ENCODE results near the gene SLC5A2.
"Not testable (repeated sequence)": the region's sequence is repeated elsewhere in the genome, so short reads cannot be mapped to it uniquely, and the experiment has no call there.

SLC5A2 gene

DNA sequence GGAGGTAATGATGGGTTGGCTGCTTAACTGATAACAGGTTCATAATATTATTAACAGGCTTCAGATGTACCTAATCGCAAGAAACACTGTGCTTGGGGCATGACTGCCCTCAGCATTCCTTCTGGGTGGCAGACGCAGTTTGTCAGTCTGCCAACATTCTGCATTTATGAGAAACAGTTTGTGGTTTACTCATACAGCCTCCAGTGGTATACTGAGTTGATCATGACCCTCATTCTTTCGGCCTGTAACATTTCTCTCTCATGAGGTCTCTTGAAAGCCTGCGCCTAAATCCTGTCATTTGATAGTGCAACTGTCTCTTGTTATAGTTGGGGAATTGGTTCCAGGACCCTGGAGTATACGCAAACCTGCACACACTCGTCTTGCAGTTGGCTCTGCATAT, 30.2 kb downstream of the SLC5A2 start:
- Histone ChIP-seq H3K27ac (ENCODE audit: insufficient read depth, low read depth, low read length, poor library complexity, severe bottlenecking) (no peak overlapping the region), H3K27me3 (ENCODE audit: control insufficient read depth, insufficient read depth, low read length, poor library complexity, severe bottlenecking) (no peaks in the 10 kb centered on the region), H3K4me1 (ENCODE audit: control insufficient read depth, insufficient read depth, low read length) (no peaks in the 10 kb centered on the region), H3K9me3 (ENCODE audit: control insufficient read depth, low read length) (no peaks in the 10 kb centered on the region), H3K36me3 (ENCODE audit: control insufficient read depth, insufficient read depth, low read length) (no peaks in the 10 kb centered on the region), H3K4me3 (ENCODE audit: insufficient read depth, low read depth, low read length) (no peak overlapping the region)
- 58 to 61% methylated on average over 6 of the region's 6 CpGs for WGBS, 2 experiments

- no peak overlapping the region for H3K4me3 ChIP-seq (ENCODE audit: insufficient read depth, low read depth, low read length)
- H3K27ac ChIP-seq (ENCODE audit: insufficient read depth, low read depth, low read length, poor library complexity, severe bottlenecking) = no peak overlapping the region
- H3K4me1 ChIP-seq (ENCODE audit: control insufficient read depth, insufficient read depth, low read length) = no peaks in the 10 kb centered on the region
- H3K27me3 ChIP-seq (ENCODE audit: control insufficient read depth, insufficient read depth, low read length, poor library complexity, severe bottlenecking) = no peaks in the 10 kb centered on the region
- no peaks in the 10 kb centered on the region for H3K36me3 ChIP-seq (ENCODE audit: control insufficient read depth, insufficient read depth, low read length)
- no peaks in the 10 kb centered on the region for H3K9me3 ChIP-seq (ENCODE audit: control insufficient read depth, low read length)
Measured at GRCh38 chr16:31513884-31514283, 31.0 kb downstream of the SLC5A2 start.

- no peaks in the 10 kb centered on the region for H3K9me3 ChIP-seq (ENCODE audit: control insufficient read depth, low read length)
- H3K27me3 ChIP-seq (ENCODE audit: control insufficient read depth, insufficient read depth, low read length, poor library complexity, severe bottlenecking) = no peaks in the 10 kb centered on the region
- no peak overlapping the region for H3K27ac ChIP-seq (ENCODE audit: insufficient read depth, low read depth, low read length, poor library complexity, severe bottlenecking)
- no peaks in the 10 kb centered on the region for H3K36me3 ChIP-seq (ENCODE audit: control insufficient read depth, insufficient read depth, low read length)
- H3K4me3 ChIP-seq (ENCODE audit: insufficient read depth, low read depth, low read length) = no peak overlapping the region
- 79 to 91% methylated on average over 2 to 3 of the region's 4 CpGs for WGBS, 2 experiments
- H3K4me1 ChIP-seq (ENCODE audit: control insufficient read depth, insufficient read depth, low read length) = no peaks in the 10 kb centered on the region
Measured at GRCh38 chr16:31517800-31518402, 35.0 kb downstream of the SLC5A2 start.

DNA sequence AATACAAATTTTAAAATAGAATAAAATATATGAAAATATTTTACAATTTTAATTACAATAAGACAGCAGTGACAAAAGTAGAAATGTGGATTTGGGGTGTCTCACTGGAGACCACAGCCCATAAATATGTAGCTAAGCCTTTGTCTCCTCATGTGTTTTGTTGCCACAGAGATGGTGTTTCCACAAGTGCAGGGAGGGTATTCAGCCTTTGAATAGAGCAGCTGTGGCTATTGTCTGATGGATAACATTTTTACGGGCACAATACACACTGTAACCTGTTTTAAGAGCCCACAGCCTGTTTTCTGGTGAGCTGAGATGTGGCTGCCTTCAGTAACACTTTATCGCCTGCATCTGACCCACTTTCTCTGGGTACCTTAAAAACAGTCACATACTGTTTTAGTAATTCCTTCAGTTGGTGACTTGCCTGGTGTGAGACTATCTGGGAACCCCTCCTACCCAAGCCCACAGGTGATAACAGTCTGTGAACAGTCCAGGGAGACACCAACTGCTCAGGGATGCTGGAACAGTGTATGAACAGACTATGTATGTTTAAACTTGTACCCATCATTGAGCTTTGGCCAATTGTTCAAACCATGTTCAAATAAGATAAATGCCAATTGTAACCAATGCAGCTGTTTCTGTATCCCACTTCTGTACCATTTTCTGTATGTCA, 37.0 kb downstream of the SLC5A2 start:
- H3K36me3 ChIP-seq (ENCODE audit: control insufficient read depth, insufficient read depth, low read length) = no peaks in the 10 kb centered on the region
- no peaks in the 10 kb centered on the region for H3K27me3 ChIP-seq (ENCODE audit: control insufficient read depth, insufficient read depth, low read length, poor library complexity, severe bottlenecking)
- H3K9me3 ChIP-seq (ENCODE audit: control insufficient read depth, low read length) = no peaks in the 10 kb centered on the region
- no peaks in the 10 kb centered on the region for H3K4me1 ChIP-seq (ENCODE audit: control insufficient read depth, insufficient read depth, low read length)
- WGBS, 2 experiments = 76 to 81% methylated on average over 2 of the region's 2 CpGs
- H3K4me3 ChIP-seq (ENCODE audit: insufficient read depth, low read depth, low read length) = no peak overlapping the region
- H3K27ac ChIP-seq (ENCODE audit: insufficient read depth, low read depth, low read length, poor library complexity, severe bottlenecking) = no peak overlapping the region

- Histone ChIP-seq H3K36me3 (ENCODE audit: control insufficient read depth, insufficient read depth, low read length) (no peaks in the 10 kb centered on the region), H3K9me3 (ENCODE audit: control insufficient read depth, low read length) (no peaks in the 10 kb centered on the region), H3K27me3 (ENCODE audit: control insufficient read depth, insufficient read depth, low read length, poor library complexity, severe bottlenecking) (no peaks in the 10 kb centered on the region), H3K4me1 (ENCODE audit: control insufficient read depth, insufficient read depth, low read length) (no peaks in the 10 kb centered on the region), H3K27ac (ENCODE audit: insufficient read depth, low read depth, low read length, poor library complexity, severe bottlenecking) (no peak overlapping the region), H3K4me3 (ENCODE audit: insufficient read depth, low read depth, low read length) (no peak overlapping the region)
- 47 to 59% methylated on average over 2 to 3 of the region's 3 CpGs for WGBS, 2 experiments
Measured at GRCh38 chr16:31521368-31521767, 38.4 kb downstream of the SLC5A2 start.

DNA sequence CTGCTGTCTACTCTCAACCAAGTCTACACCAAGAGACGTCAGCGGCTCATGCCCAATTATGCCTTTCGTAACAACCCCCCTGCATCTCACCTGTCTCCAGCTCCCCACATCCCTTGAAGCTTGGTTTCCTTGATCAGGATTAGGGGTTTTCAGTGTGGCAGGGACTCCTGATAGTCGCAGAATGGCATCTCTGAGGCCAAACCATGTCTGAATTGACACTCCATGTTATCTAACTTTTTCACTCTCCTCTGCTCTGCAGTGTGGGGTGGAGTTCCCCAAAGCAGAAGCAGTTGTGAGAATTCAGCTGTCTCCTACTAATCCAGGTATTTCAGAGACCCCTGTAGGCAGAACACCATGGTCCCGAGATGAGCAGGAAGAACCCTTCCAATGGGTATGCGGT, 39.1 kb downstream of the SLC5A2 start:
- Histone ChIP-seq H3K9me3 (ENCODE audit: control insufficient read depth, low read length) (no peaks in the 10 kb centered on the region), H3K4me1 (ENCODE audit: control insufficient read depth, insufficient read depth, low read length) (no peaks in the 10 kb centered on the region), H3K27ac (ENCODE audit: insufficient read depth, low read depth, low read length, poor library complexity, severe bottlenecking) (no peak overlapping the region), H3K36me3 (ENCODE audit: control insufficient read depth, insufficient read depth, low read length) (no peaks in the 10 kb centered on the region), H3K27me3 (ENCODE audit: control insufficient read depth, insufficient read depth, low read length, poor library complexity, severe bottlenecking) (no peaks in the 10 kb centered on the region), H3K4me3 (ENCODE audit: insufficient read depth, low read depth, low read length) (no peak overlapping the region)
- WGBS, 2 experiments = 91 to 93% methylated on average over 6 of the region's 6 CpGs

DNA sequence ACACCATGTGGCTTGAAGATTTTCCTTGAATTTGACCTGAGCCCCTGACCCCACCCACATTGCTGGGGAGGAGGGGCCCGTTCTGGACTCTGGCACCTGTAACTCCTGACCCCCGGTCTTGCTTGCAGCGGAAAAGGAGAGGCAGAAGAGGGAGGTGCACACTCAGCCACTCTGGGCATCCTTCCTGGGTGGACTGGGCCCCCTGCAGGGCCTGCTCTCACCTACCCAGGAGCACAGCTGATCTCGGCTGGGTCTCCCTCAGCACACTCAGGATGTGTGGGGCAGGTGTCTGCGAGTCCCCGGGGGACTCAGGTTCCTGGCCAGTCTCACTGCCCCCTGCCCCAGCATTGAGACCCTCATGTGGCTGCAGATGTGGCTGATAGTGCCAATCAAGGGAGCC, 40.8 kb downstream of the SLC5A2 start:
- H3K27me3 ChIP-seq (ENCODE audit: control insufficient read depth, insufficient read depth, low read length, poor library complexity, severe bottlenecking) = peaks cover 13% of the 10 kb centered on the region
- H3K4me3 ChIP-seq (ENCODE audit: insufficient read depth, low read depth, low read length); H3K27ac ChIP-seq (ENCODE audit: insufficient read depth, low read depth, low read length, poor library complexity, severe bottlenecking); H3K36me3 ChIP-seq (ENCODE audit: control insufficient read depth, insufficient read depth, low read length); H3K9me3 ChIP-seq (ENCODE audit: control insufficient read depth, low read length); H3K4me1 ChIP-seq (ENCODE audit: control insufficient read depth, insufficient read depth, low read length): not testable (repeated sequence)
- WGBS, 2 experiments = 75 to 80% methylated on average over 1 of the region's 6 CpGs

GRCh38 chr16:31525113-31525512, 42.2 kb downstream of the SLC5A2 start:
- Histone ChIP-seq H3K27me3 (ENCODE audit: control insufficient read depth, insufficient read depth, low read length, poor library complexity, severe bottlenecking) (peaks cover 26% of the 10 kb centered on the region), H3K4me3 (ENCODE audit: insufficient read depth, low read depth, low read length) (no peak overlapping the region), H3K36me3 (ENCODE audit: control insufficient read depth, insufficient read depth, low read length) (no peaks in the 10 kb centered on the region), H3K4me1 (ENCODE audit: control insufficient read depth, insufficient read depth, low read length) (peaks cover 10% of the 10 kb centered on the region), H3K9me3 (ENCODE audit: control insufficient read depth, low read length) (no peaks in the 10 kb centered on the region), H3K27ac (ENCODE audit: insufficient read depth, low read depth, low read length, poor library complexity, severe bottlenecking) (no peak overlapping the region)
- whole genome bisulfite sequencing, 2 experiments = 80 to 94% methylated on average over 3 of the region's 3 CpGs

GRCh38 chr16:31527734-31528274, 44.9 kb downstream of the SLC5A2 start, which contains the start of gene AHSP:
TSS of gene AHSP (plus strand) at chr16:31527900. CDS start at chr16:31528140, 240 bp downstream.
- Histone ChIP-seq H3K27ac (ENCODE audit: insufficient read depth, low read depth, low read length, poor library complexity, severe bottlenecking) (no peak within 1 kb of the TSS), H3K27me3 (ENCODE audit: control insufficient read depth, insufficient read depth, low read length, poor library complexity, severe bottlenecking) (peaks cover 39% of the 10 kb centered on the region), H3K36me3 (ENCODE audit: control insufficient read depth, insufficient read depth, low read length) (no peaks in the 10 kb centered on the region), H3K9me3 (ENCODE audit: control insufficient read depth, low read length) (no peaks in the 10 kb centered on the region), H3K4me3 (ENCODE audit: insufficient read depth, low read depth, low read length) (peak within 1 kb of the TSS; percentile 39), H3K4me1 (ENCODE audit: control insufficient read depth, insufficient read depth, low read length) (peaks cover 10% of the 10 kb centered on the region)
- WGBS, 2 experiments = 40 to 45% methylated on average over 6 of the region's 6 CpGs

- H3K4me3 ChIP-seq (ENCODE audit: insufficient read depth, low read depth, low read length) = peak overlapping the region; percentile 39
- 35 to 39% methylated on average over 11 of the region's 11 CpGs for whole genome bisulfite sequencing, 2 experiments
- H3K9me3 ChIP-seq (ENCODE audit: control insufficient read depth, low read length) = no peaks in the 10 kb centered on the region
Measured at GRCh38 chr16:31528523-31529107, 45.7 kb downstream of the SLC5A2 start.

More at GRCh38 chr16:31528523-31529107, 45.7 kb downstream of the SLC5A2 start:
- peaks cover 39% of the 10 kb centered on the region for H3K27me3 ChIP-seq (ENCODE audit: control insufficient read depth, insufficient read depth, low read length, poor library complexity, severe bottlenecking)
- H3K4me1 ChIP-seq (ENCODE audit: control insufficient read depth, insufficient read depth, low read length) = peaks cover 10% of the 10 kb centered on the region
- H3K36me3 ChIP-seq (ENCODE audit: control insufficient read depth, insufficient read depth, low read length) = no peaks in the 10 kb centered on the region
- no peak overlapping the region for H3K27ac ChIP-seq (ENCODE audit: insufficient read depth, low read depth, low read length, poor library complexity, severe bottlenecking)
